PC-9 (cell line): Measurements from ENCODE around the gene PFDN6.

Source experiments
- CTCF ChIP-seq: fragments of 200-600 bp; sonication (generic); conservative IDR thresholded peaks from 2 replicates; pipeline ENCODE4 v1.6.1; 2017; ENCODE audit warnings: mixed run types, antibody characterized with exemption, mild to moderate bottlenecking, moderate library complexity
- EZH2 ChIP-seq: fragments of 200-600 bp; sonication (generic); IDR thresholded peaks from 2 replicates; pipeline ENCODE4 v1.8.0; 2017; ENCODE audit warnings: antibody characterized with exemption, low read depth

- no peak for TF ChIP-seq CTCF
- TF ChIP-seq EZH2: no peak
Measured at GRCh38 chr6:33273924-33274902, 15.2 kb upstream of the PFDN6 start.
